Ishikawa (cell line): ENCODE data around the gene ACOT6.

Source experiments
- CEBPB ChIP-seq: IDR thresholded peaks from 2 replicates; pipeline ENCODE4 v1.6.1; 2012
- CREB1 ChIP-seq: IDR thresholded peaks from 2 replicates; pipeline ENCODE4 v1.6.1; 2012; ENCODE audit warnings: low read depth
- EGR1 ChIP-seq: IDR thresholded peaks from 2 replicates; pipeline ENCODE4 v1.6.1; 2012
- EP300 ChIP-seq: IDR thresholded peaks from 2 replicates; pipeline ENCODE4 v1.6.1; 2012; ENCODE audit warnings: borderline replicate concordance
- FOXM1 ChIP-seq: IDR thresholded peaks from 2 replicates; pipeline ENCODE4 v1.6.1; 2012; ENCODE audit warnings: low read depth, borderline replicate concordance
- NFIC ChIP-seq: IDR thresholded peaks from 2 replicates; pipeline ENCODE4 v1.6.1; 2012
- RAD21 ChIP-seq: IDR thresholded peaks from 2 replicates; pipeline ENCODE4 v1.6.1; 2012; ENCODE audit warnings: low read depth
- TAF1 ChIP-seq: IDR thresholded peaks from 2 replicates; pipeline ENCODE4 v1.6.1; 2012; ENCODE audit warnings: low read depth, mild to moderate bottlenecking
- TCF12 ChIP-seq: IDR thresholded peaks from 2 replicates; pipeline ENCODE4 v1.6.1; 2012; ENCODE audit warnings: low read depth
- TEAD4 ChIP-seq: IDR thresholded peaks from 2 replicates; pipeline ENCODE4 v1.6.1; 2012
- YY1 ChIP-seq: IDR thresholded peaks from 2 replicates; pipeline ENCODE4 v1.6.1; 2012; ENCODE audit warnings: low read depth
- ZBTB7A ChIP-seq: IDR thresholded peaks from 2 replicates; pipeline ENCODE4 v1.6.1; 2012; ENCODE audit warnings: low read depth
- TF ChIP-seq, protein P1 (sequence below): IDR thresholded peaks from 2 replicates; pipeline ENCODE4 v1.6.1; 2012
- TF ChIP-seq, protein P2 (sequence below): IDR thresholded peaks from 2 replicates; pipeline ENCODE4 v1.6.1; 2012; ENCODE audit warnings: low read depth, mild to moderate bottlenecking
- TF ChIP-seq, protein P3 (sequence below): IDR thresholded peaks from 2 replicates; pipeline ENCODE4 v1.6.1; 2012

Gene ACOT6

DNA sequence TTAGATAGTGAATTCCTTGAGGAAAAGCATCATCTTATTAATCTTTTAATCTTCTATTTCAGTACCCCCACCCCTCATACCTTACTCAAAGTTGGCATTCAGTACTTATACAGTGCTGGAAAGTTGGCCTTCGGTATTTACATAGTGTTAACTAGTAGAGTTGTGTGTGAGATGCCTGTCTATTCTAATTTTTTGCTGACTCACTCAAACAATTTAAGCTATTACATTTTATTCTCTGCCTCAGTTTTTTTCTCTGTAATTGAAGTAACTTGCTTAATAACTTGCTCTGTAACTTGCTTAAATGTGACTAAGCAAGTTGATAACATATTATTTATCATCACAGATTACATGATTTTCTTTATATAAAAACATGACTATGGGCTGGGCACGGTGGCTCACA lies 52.8 kb downstream of the ACOT6 start:
- TF ChIP-seq FOXM1 = no peak
- no peak for TF ChIP-seq ZBTB7A
- TF ChIP-seq, protein P1, sequence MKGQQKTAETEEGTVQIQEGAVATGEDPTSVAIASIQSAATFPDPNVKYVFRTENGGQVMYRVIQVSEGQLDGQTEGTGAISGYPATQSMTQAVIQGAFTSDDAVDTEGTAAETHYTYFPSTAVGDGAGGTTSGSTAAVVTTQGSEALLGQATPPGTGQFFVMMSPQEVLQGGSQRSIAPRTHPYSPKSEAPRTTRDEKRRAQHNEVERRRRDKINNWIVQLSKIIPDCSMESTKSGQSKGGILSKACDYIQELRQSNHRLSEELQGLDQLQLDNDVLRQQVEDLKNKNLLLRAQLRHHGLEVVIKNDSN = no peak
- no peak for TF ChIP-seq TCF12
- no peak for TF ChIP-seq EGR1
- TF ChIP-seq NFIC = no peak
- TF ChIP-seq, protein P2, sequence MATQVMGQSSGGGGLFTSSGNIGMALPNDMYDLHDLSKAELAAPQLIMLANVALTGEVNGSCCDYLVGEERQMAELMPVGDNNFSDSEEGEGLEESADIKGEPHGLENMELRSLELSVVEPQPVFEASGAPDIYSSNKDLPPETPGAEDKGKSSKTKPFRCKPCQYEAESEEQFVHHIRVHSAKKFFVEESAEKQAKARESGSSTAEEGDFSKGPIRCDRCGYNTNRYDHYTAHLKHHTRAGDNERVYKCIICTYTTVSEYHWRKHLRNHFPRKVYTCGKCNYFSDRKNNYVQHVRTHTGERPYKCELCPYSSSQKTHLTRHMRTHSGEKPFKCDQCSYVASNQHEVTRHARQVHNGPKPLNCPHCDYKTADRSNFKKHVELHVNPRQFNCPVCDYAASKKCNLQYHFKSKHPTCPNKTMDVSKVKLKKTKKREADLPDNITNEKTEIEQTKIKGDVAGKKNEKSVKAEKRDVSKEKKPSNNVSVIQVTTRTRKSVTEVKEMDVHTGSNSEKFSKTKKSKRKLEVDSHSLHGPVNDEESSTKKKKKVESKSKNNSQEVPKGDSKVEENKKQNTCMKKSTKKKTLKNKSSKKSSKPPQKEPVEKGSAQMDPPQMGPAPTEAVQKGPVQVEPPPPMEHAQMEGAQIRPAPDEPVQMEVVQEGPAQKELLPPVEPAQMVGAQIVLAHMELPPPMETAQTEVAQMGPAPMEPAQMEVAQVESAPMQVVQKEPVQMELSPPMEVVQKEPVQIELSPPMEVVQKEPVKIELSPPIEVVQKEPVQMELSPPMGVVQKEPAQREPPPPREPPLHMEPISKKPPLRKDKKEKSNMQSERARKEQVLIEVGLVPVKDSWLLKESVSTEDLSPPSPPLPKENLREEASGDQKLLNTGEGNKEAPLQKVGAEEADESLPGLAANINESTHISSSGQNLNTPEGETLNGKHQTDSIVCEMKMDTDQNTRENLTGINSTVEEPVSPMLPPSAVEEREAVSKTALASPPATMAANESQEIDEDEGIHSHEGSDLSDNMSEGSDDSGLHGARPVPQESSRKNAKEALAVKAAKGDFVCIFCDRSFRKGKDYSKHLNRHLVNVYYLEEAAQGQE = no peak
- no peak for TF ChIP-seq RAD21
- no peak for TF ChIP-seq YY1
- no peak for TF ChIP-seq CEBPB

DNA sequence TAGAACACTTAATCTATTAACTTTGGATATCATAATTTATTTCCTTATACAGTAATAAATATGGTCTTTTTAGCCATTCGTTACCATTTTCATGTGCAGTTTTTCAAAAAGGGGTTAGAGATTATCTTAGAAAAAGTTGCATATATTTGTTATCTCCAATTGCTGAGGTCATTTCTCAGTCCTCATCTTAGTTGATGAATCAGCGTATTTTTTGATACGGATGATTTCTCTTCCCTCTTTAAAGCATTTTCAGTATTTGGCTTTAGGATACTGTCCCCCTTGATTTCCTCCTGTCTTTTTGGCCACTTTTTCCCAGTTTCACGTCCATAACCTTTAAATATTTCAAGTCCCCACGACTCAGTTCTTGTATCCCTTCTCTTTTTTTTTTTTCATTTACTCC lies 54.3 kb downstream of the ACOT6 start:
- TF ChIP-seq, protein P2 = no peak
- no peak for TF ChIP-seq ZBTB7A
- TF ChIP-seq, protein P1 = no peak
- TF ChIP-seq, protein P3, sequence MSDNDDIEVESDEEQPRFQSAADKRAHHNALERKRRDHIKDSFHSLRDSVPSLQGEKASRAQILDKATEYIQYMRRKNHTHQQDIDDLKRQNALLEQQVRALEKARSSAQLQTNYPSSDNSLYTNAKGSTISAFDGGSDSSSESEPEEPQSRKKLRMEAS = no peak
- no peak for TF ChIP-seq EGR1
- no peak for TF ChIP-seq TCF12
- no peak for TF ChIP-seq TAF1
- TF ChIP-seq CEBPB = no peak
- no peak for TF ChIP-seq NFIC
- no peak for TF ChIP-seq RAD21
- TF ChIP-seq FOXM1 = no peak
- TF ChIP-seq CREB1 = no peak
- no peak for TF ChIP-seq EP300
- TF ChIP-seq TEAD4 = no peak

DNA sequence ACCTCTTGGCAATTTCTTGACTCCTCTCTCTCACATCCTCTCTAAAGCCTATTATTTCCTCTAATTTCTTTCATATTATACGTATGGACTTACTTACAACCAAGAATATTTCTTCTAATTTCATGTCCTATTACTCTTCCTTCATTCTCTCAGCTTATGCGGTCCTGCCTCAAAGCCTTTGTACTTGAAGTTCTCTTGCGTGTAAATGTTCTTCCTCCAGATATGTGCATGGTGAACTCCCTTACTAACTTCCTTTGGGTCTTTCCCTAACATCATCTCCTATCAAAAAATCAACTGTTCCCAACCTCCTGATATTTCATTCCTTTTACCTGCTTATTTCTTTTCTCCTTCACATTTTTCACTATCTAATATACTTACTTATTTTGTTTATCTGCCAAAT lies 55.5 kb downstream of the ACOT6 start:
- TF ChIP-seq TCF12 (no peak), FOXM1 (no peak), EGR1 (no peak), EP300 (no peak), CREB1 (no peak), CEBPB (no peak), TAF1 (no peak)
- TF ChIP-seq, protein P3 = no peak
- TF ChIP-seq, protein P2 = no peak
- TF ChIP-seq, protein P1 = no peak
